ENCODE measurements around the gene ALKBH5. TPM values are rescaled to one million over a fixed set of nuclear protein-coding genes. Genes with fewer than 3 reads are reported as not detected.

Gene ALKBH5
- total and polyA plus RNA-seq, 9 of the 15 experiments (the other 6 are each of a cell fraction or from before 2014, with no cell fraction given), result 11.4 to 70.0 (median 47.4) TPM

DNA sequence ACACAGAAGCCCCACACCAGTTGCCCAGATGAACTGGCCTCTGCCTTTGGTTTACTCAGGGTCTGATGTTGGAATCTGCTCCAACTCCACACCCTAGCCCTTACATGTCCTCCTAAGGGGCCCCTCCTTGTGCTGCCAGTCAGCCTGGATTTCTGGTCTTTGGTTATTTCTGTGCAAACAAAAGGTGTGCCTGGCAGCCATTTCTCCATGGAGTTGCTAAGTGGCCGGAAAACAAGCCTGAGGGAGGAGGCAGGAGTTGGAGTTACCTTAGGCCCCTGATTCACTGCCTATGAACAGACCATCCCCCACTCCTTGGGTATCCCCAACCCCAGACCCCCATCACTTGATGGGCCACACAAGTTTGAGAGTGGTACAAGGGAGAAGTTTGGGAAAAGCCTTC, 4.4 kb upstream of the ALKBH5 start:
- no peak overlapping the region for H3K4me3 ChIP-seq
- H3K27ac ChIP-seq (ENCODE audit: extremely low read depth, low read depth, low read length), result no peak overlapping the region
- no peak for ATAC-seq
- H3K9me1 ChIP-seq (ENCODE audit: control insufficient read depth, insufficient read depth, low read length), result no peaks in the 10 kb centered on the region
- 57% methylated on average over 1 of the region's 1 CpG for WGBS (ENCODE audit: insufficient coverage, low coverage, missing lambda C conversion rate)
- no peaks in the 10 kb centered on the region for H3K9me3 ChIP-seq (replicated peaks; ENCODE audit: control insufficient read depth, insufficient read depth, low read depth, low read length)
- in situ Hi-C loops (cut with MboI), result no loop called here
- no peak overlapping the region; a peak in 1 of 4 replicates for H3K9ac ChIP-seq (ENCODE audit: insufficient read depth in 1 of 2, low read depth in 2 of 2, low read length in 2 of 2)
- peaks cover 6% of the 10 kb centered on the region for H3K79me2 ChIP-seq (ENCODE audit: control insufficient read depth, insufficient read depth, low read length)
- no peaks in the 10 kb centered on the region for H3K27me3 ChIP-seq (ENCODE audit: control insufficient read depth in 2 of 2, insufficient read depth in 2 of 2, low read length in 2 of 2)
- no peaks in the 10 kb centered on the region for H4K20me1 ChIP-seq (replicated peaks; ENCODE audit: control insufficient read depth, insufficient read depth, low read length)
- intact Hi-C loops (cut with micrococcal nuclease), result no loop called here
- no peak for FAIRE-seq
- peaks cover 16 to 26% of the 10 kb centered on the region in 2 experiments for H3K4me1 ChIP-seq (replicated peaks in 1 of 2; ENCODE audit: control insufficient read depth in 2 of 2, insufficient read depth in 2 of 2, low read length in 2 of 2)
- no TSS peak for BruUV-seq (replicated peaks)
- H3K4me2 ChIP-seq (ENCODE audit: insufficient read depth, low read length), result no peak overlapping the region
- no peak overlapping the region for H2AFZ ChIP-seq (ENCODE audit: low read depth, low read length)
- ChIA-PET POLR2A (interaction anchor here (0.9 to 1.4 kb wide), 2 partner anchors 9 to 34 kb away, joined by 3 read pairs; no protein-coding TSS in a partner anchor), CTCF (ENCODE audit: low intra/inter-chr PET ratio) (no interaction called here)
- no peaks in the 10 kb centered on the region for H3K36me3 ChIP-seq (ENCODE audit: control insufficient read depth, insufficient read depth, low read length)
- DNase-seq (ENCODE audit: extremely low read depth in 1 of 4, low spot score in 3 of 4), result no peak
- TF ChIP-seq HDAC2 (IDR thresholded peaks at IDR 0.05) (no peak), CXXC5 (CRISPR knock-in tag; IDR thresholded peaks at IDR 0.05) (no peak), POU5F1 (IDR thresholded peaks at IDR 0.05; ENCODE audit: borderline replicate concordance, low read depth, low read length, partially characterized antibody) (no peak), MTA1 (IDR thresholded peaks at IDR 0.05; ENCODE audit: borderline replicate concordance) (no peak), ZC3H8 (IDR thresholded peaks at IDR 0.05) (no peak), TBL1XR1 (IDR thresholded peaks at IDR 0.05; ENCODE audit: low read length in 2 of 2) (no peak), THRAP3 (IDR thresholded peaks at IDR 0.05; ENCODE audit: borderline replicate concordance) (no peak)
- TF ChIP-seq, protein P1, sequence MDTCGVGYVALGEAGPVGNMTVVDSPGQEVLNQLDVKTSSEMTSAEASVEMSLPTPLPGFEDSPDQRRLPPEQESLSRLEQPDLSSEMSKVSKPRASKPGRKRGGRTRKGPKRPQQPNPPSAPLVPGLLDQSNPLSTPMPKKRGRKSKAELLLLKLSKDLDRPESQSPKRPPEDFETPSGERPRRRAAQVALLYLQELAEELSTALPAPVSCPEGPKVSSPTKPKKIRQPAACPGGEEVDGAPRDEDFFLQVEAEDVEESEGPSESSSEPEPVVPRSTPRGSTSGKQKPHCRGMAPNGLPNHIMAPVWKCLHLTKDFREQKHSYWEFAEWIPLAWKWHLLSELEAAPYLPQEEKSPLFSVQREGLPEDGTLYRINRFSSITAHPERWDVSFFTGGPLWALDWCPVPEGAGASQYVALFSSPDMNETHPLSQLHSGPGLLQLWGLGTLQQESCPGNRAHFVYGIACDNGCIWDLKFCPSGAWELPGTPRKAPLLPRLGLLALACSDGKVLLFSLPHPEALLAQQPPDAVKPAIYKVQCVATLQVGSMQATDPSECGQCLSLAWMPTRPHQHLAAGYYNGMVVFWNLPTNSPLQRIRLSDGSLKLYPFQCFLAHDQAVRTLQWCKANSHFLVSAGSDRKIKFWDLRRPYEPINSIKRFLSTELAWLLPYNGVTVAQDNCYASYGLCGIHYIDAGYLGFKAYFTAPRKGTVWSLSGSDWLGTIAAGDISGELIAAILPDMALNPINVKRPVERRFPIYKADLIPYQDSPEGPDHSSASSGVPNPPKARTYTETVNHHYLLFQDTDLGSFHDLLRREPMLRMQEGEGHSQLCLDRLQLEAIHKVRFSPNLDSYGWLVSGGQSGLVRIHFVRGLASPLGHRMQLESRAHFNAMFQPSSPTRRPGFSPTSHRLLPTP (IDR thresholded peaks at IDR 0.05; ENCODE audit: borderline replicate concordance, extremely low read depth, insufficient read length), result no peak
- TF ChIP-seq, protein P2, sequence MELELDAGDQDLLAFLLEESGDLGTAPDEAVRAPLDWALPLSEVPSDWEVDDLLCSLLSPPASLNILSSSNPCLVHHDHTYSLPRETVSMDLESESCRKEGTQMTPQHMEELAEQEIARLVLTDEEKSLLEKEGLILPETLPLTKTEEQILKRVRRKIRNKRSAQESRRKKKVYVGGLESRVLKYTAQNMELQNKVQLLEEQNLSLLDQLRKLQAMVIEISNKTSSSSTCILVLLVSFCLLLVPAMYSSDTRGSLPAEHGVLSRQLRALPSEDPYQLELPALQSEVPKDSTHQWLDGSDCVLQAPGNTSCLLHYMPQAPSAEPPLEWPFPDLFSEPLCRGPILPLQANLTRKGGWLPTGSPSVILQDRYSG (tag; conservative IDR thresholded peaks at IDR 0.05; ENCODE audit: low read depth), result no peak
- TF ChIP-seq, protein P3, sequence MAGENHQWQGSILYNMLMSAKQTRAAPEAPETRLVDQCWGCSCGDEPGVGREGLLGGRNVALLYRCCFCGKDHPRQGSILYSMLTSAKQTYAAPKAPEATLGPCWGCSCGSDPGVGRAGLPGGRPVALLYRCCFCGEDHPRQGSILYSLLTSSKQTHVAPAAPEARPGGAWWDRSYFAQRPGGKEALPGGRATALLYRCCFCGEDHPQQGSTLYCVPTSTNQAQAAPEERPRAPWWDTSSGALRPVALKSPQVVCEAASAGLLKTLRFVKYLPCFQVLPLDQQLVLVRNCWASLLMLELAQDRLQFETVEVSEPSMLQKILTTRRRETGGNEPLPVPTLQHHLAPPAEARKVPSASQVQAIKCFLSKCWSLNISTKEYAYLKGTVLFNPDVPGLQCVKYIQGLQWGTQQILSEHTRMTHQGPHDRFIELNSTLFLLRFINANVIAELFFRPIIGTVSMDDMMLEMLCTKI (IDR thresholded peaks at IDR 0.05; ENCODE audit: partially characterized antibody), result no peak
- TF ChIP-seq, protein P4, sequence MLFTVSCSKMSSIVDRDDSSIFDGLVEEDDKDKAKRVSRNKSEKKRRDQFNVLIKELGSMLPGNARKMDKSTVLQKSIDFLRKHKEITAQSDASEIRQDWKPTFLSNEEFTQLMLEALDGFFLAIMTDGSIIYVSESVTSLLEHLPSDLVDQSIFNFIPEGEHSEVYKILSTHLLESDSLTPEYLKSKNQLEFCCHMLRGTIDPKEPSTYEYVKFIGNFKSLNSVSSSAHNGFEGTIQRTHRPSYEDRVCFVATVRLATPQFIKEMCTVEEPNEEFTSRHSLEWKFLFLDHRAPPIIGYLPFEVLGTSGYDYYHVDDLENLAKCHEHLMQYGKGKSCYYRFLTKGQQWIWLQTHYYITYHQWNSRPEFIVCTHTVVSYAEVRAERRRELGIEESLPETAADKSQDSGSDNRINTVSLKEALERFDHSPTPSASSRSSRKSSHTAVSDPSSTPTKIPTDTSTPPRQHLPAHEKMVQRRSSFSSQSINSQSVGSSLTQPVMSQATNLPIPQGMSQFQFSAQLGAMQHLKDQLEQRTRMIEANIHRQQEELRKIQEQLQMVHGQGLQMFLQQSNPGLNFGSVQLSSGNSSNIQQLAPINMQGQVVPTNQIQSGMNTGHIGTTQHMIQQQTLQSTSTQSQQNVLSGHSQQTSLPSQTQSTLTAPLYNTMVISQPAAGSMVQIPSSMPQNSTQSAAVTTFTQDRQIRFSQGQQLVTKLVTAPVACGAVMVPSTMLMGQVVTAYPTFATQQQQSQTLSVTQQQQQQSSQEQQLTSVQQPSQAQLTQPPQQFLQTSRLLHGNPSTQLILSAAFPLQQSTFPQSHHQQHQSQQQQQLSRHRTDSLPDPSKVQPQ (CRISPR knock-in tag; IDR thresholded peaks at IDR 0.05; ENCODE audit: borderline replicate concordance), result no peak
